GM23338 (cell line): Measurements from ENCODE around the gene RBM33. TPM values are rescaled to one million over a fixed set of nuclear protein-coding genes. Genes with fewer than 3 reads are reported as not detected.

Source experiments
- ATAC-seq: fragments of 200-7000 bp; cut with Tn5 transposase; 3 replicates; pipeline ENCODE4 v1.9.1; 2020
- DNase-seq: peaks from one replicate; pipeline ENCODE4 v3.0.0-alpha.2; 2015; ENCODE audit warnings: low spot score
- H2AFZ ChIP-seq: fragments of 200-600 bp; sonication (generic); 2 replicates; pipeline ENCODE4 v1.8.0; 2016; ENCODE audit warnings: antibody characterized with exemption, mild to moderate bottlenecking, moderate library complexity
- H3F3A ChIP-seq: fragments of 200-600 bp; sonication (generic); replicated peaks from 2 replicates; pipeline ENCODE4 v1.8.0; 2017; ENCODE audit warnings: antibody characterized with exemption, mixed run types, low read depth
- H3K27ac ChIP-seq: fragments of 200-600 bp; sonication (generic); 2 replicates; pipeline ENCODE4 v1.6.1; 2016; ENCODE audit warnings: low read depth
- H3K27me3 ChIP-seq: fragments of 200-600 bp; sonication (generic); 2 replicates; pipeline ENCODE4 v1.8.0; 2016; ENCODE audit warnings: mild to moderate bottlenecking, mixed run types, moderate library complexity; ENCODE audit not compliant: insufficient read depth
- H3K36me3 ChIP-seq: fragments of 200-600 bp; sonication (generic); 2 replicates; pipeline ENCODE4 v1.8.0; 2016; ENCODE audit warnings: mild to moderate bottlenecking; ENCODE audit not compliant: insufficient read depth
- H3K4me1 ChIP-seq: fragments of 200-600 bp; sonication (generic); 2 replicates; pipeline ENCODE4 v1.8.0; 2016; ENCODE audit warnings: mild to moderate bottlenecking, moderate library complexity; ENCODE audit not compliant: insufficient read depth
- H3K4me2 ChIP-seq: fragments of 200-600 bp; sonication (generic); 2 replicates; pipeline ENCODE4 v1.7.1; 2017; ENCODE audit warnings: mixed run types
- H3K4me3 ChIP-seq: fragments of 200-600 bp; sonication (generic); 2 replicates; pipeline ENCODE4 v1.6.1; 2016; ENCODE audit warnings: mixed run types
- H3K79me2 ChIP-seq: fragments of 200-600 bp; sonication (generic); replicated peaks from 2 replicates; pipeline ENCODE4 v1.8.0; 2017; ENCODE audit warnings: mild to moderate bottlenecking; ENCODE audit not compliant: insufficient read depth
- H3K9me2 ChIP-seq: fragments of 200-600 bp; sonication (generic); 2 replicates; pipeline ENCODE4 v1.8.0; 2017; ENCODE audit not compliant: insufficient read depth
- H4K20me1 ChIP-seq: fragments of 200-600 bp; sonication (generic); replicated peaks from 2 replicates; pipeline ENCODE4 v1.8.0; 2017; ENCODE audit warnings: mild to moderate bottlenecking; ENCODE audit not compliant: insufficient read depth
- H3K27ac Mint-ChIP-seq: 2 replicates; pipeline ENCODE4 v1.8.0; 2020; ENCODE audit warnings: inconsistent platforms, mild to moderate bottlenecking, moderate library complexity, mixed read lengths
- H3K27me3 Mint-ChIP-seq: 3 replicates; pipeline ENCODE4 v1.8.0; 2022; ENCODE audit warnings: low read depth, mild to moderate bottlenecking, moderate library complexity, mixed read lengths, inconsistent platforms; ENCODE audit not compliant: insufficient read depth, poor library complexity
- H3K36me3 Mint-ChIP-seq: 3 replicates; pipeline ENCODE4 v1.8.0; 2021; ENCODE audit warnings: low read depth, mild to moderate bottlenecking, inconsistent platforms, moderate library complexity, mixed read lengths
- H3K4me1 Mint-ChIP-seq: 3 replicates; pipeline ENCODE4 v1.8.0; 2020; ENCODE audit warnings: mild to moderate bottlenecking, inconsistent platforms, mixed read lengths
- H3K4me3 Mint-ChIP-seq: 3 replicates; pipeline ENCODE4 v1.8.0; 2021; ENCODE audit warnings: moderate library complexity, mild to moderate bottlenecking, inconsistent platforms, mixed read lengths
- H3K9me3 Mint-ChIP-seq: 3 replicates; pipeline ENCODE4 v1.8.0; 2020; ENCODE audit warnings: moderate library complexity, mild to moderate bottlenecking, inconsistent platforms, mixed read lengths
- CREB1 ChIP-seq: fragments of 250-450 bp; sonication (Bioruptor Pico); IDR thresholded peaks from 2 replicates; pipeline ENCODE4 v1.5.0; 2020; ENCODE audit warnings: low read depth, mild to moderate bottlenecking, moderate library complexity
- CTCF ChIP-seq, 2 experiments: fragments of 200-600 bp in 1 of 2; sonication (generic) in 1 of 2; conservative IDR thresholded peaks; 2 replicates each; pipeline versions ENCODE4 v1.5.1 to v1.6.1; 2016 to 2017; ENCODE audit warnings: antibody characterized with exemption in 2 of 2, low read depth in 2 of 2, mild to moderate bottlenecking in 2 of 2, moderate library complexity in 1 of 2
- ETS1 ChIP-seq: IDR thresholded peaks from 2 replicates; pipeline ENCODE4 v1.6.1; 2016; ENCODE audit warnings: antibody characterized with exemption
- EZH2 ChIP-seq: fragments of 200-600 bp; sonication (generic); IDR thresholded peaks from one replicate; pipeline ENCODE4 v1.8.0; 2017; ENCODE audit warnings: antibody characterized with exemption, mild to moderate bottlenecking, low read depth; ENCODE audit not compliant: unreplicated experiment
- EZH2phosphoT487 ChIP-seq: fragments of 200-600 bp; sonication (generic); IDR thresholded peaks from one replicate; pipeline ENCODE4 v1.8.1; 2018; ENCODE audit warnings: antibody characterized with exemption; ENCODE audit not compliant: unreplicated experiment
- JUNB ChIP-seq: IDR thresholded peaks from one replicate; pipeline ENCODE4 v1.6.1; 2016; ENCODE audit warnings: antibody characterized with exemption; ENCODE audit not compliant: unreplicated experiment
- NANOG ChIP-seq: IDR thresholded peaks from 2 replicates; pipeline ENCODE4 v1.6.1; 2016; ENCODE audit warnings: antibody characterized with exemption, borderline replicate concordance
- POLR2AphosphoS5 ChIP-seq: IDR thresholded peaks from 2 replicates; pipeline ENCODE4 v1.6.1; 2016; ENCODE audit warnings: antibody characterized with exemption, low read depth
- REST ChIP-seq: IDR thresholded peaks from one replicate; pipeline ENCODE4 v1.6.1; 2018; ENCODE audit warnings: antibody characterized with exemption; ENCODE audit not compliant: unreplicated experiment
- STAT1 ChIP-seq: IDR thresholded peaks from one replicate; pipeline ENCODE4 v1.6.1; 2016; ENCODE audit warnings: antibody characterized with exemption; ENCODE audit not compliant: unreplicated experiment
- ZNF114 ChIP-seq: fragments of 250-450 bp; sonication (Bioruptor Pico); IDR thresholded peaks from 2 replicates; pipeline ENCODE4 v1.5.0; 2020; ENCODE audit warnings: mild to moderate bottlenecking, moderate library complexity
- ZNF331 ChIP-seq: fragments of 250-450 bp; sonication (Bioruptor Pico); IDR thresholded peaks from 2 replicates; pipeline ENCODE4 v1.5.0; 2020; ENCODE audit warnings: low read depth, mild to moderate bottlenecking, moderate library complexity
- polyA plus RNA-seq: library from polyadenylated mRNA; unstranded; fragments of >200 nt; fragmentation: Nextera tagmentation; extraction: Ambion mirVana; gene quantifications from 2 replicates; pipeline ENCODE4 v1.2.1, GENCODE V29; 2016
- total RNA-seq: library from RNA; depleted of rRNA; stranded (reverse); fragments of >200 nt; shearing (Covaris generic); gene quantifications from 2 replicates; pipeline ENCODE4 v1.2.3, GENCODE V29; 2014
- TF ChIP-seq, protein P1 (sequence below): fragments of 250-450 bp; sonication (Bioruptor Pico); IDR thresholded peaks from 2 replicates; pipeline ENCODE4 v1.5.0; 2020; ENCODE audit warnings: mild to moderate bottlenecking, moderate library complexity

Gene RBM33
- total and polyA plus RNA-seq, 2 experiments from 2014 or later = 47.7 to 94.7 TPM

DNA sequence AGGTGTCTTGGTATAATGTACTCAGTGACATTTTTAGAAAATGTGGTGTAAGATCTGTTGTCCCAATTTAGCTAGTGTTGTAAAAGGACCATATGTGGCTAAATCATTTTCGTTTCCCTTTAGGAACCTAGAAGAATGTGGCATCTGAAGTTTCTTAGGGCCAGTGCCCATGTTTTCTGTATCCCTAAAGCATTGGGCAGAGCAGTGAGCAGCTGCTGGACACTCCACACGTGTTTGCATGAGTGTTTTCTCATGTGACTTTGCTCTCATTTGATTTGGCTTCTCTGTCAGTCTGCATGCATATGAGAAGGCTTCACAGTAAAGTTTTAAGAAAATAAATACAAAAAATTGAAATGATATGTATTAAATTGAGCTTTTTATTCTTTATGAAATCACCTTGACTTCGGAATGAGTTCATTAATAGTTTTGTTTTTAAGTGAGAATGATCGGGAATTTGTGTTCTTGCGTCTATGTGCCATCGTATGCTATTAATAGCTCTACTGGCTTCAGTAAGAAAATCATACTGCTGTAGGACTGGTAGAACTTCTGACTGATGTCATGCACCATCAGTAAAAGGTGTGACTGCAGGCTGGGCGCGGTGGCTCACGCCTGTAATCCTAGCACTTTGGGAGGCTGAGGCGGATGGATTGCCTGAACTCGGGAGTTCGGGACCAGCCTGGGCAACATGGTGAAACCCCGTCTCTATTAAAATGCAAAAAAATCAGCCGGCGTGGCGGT lies 61.3 kb downstream of the RBM33 start:
- TF ChIP-seq CTCF (conservative IDR thresholded peaks at IDR 0.05; ENCODE audit: low read depth in 2 of 2) (no peak), CREB1 (CRISPR knock-in tag) (no peak), EZH2 (no peak), POLR2AphosphoS5 (no peak), NANOG (no peak), ETS1 (no peak), ZNF331 (CRISPR knock-in tag) (no peak), JUNB (no peak), REST (no peak), ZNF114 (CRISPR knock-in tag) (no peak), EZH2phosphoT487 (no peak), STAT1 (no peak)
- TF ChIP-seq, protein P1, sequence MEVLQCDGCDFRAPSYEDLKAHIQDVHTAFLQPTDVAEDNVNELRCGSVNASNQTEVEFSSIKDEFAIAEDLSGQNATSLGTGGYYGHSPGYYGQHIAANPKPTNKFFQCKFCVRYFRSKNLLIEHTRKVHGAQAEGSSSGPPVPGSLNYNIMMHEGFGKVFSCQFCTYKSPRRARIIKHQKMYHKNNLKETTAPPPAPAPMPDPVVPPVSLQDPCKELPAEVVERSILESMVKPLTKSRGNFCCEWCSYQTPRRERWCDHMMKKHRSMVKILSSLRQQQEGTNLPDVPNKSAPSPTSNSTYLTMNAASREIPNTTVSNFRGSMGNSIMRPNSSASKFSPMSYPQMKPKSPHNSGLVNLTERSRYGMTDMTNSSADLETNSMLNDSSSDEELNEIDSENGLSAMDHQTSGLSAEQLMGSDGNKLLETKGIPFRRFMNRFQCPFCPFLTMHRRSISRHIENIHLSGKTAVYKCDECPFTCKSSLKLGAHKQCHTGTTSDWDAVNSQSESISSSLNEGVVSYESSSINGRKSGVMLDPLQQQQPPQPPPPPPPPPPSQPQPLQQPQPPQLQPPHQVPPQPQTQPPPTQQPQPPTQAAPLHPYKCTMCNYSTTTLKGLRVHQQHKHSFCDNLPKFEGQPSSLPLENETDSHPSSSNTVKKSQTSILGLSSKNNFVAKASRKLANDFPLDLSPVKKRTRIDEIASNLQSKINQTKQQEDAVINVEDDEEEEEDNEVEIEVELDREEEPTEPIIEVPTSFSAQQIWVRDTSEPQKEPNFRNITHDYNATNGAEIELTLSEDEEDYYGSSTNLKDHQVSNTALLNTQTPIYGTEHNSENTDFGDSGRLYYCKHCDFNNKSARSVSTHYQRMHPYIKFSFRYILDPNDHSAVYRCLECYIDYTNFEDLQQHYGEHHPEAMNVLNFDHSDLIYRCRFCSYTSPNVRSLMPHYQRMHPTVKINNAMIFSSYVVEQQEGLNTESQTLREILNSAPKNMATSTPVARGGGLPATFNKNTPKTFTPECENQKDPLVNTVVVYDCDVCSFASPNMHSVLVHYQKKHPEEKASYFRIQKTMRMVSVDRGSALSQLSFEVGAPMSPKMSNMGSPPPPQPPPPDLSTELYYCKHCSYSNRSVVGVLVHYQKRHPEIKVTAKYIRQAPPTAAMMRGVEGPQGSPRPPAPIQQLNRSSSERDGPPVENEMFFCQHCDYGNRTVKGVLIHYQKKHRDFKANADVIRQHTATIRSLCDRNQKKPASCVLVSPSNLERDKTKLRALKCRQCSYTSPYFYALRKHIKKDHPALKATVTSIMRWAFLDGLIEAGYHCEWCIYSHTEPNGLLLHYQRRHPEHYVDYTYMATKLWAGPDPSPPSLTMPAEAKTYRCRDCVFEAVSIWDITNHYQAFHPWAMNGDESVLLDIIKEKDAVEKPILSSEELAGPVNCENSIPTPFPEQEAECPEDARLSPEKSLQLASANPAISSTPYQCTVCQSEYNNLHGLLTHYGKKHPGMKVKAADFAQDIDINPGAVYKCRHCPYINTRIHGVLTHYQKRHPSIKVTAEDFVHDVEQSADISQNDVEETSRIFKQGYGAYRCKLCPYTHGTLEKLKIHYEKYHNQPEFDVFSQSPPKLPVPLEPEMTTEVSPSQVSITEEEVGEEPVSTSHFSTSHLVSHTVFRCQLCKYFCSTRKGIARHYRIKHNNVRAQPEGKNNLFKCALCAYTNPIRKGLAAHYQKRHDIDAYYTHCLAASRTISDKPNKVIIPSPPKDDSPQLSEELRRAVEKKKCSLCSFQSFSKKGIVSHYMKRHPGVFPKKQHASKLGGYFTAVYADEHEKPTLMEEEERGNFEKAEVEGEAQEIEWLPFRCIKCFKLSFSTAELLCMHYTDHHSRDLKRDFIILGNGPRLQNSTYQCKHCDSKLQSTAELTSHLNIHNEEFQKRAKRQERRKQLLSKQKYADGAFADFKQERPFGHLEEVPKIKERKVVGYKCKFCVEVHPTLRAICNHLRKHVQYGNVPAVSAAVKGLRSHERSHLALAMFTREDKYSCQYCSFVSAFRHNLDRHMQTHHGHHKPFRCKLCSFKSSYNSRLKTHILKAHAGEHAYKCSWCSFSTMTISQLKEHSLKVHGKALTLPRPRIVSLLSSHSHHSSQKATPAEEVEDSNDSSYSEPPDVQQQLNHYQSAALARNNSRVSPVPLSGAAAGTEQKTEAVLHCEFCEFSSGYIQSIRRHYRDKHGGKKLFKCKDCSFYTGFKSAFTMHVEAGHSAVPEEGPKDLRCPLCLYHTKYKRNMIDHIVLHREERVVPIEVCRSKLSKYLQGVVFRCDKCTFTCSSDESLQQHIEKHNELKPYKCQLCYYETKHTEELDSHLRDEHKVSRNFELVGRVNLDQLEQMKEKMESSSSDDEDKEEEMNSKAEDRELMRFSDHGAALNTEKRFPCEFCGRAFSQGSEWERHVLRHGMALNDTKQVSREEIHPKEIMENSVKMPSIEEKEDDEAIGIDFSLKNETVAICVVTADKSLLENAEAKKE = no peak
- DNase-seq (no peak), ATAC-seq (no peak)
- H3F3A ChIP-seq = no peaks in the 10 kb centered on the region
- no peak overlapping the region for H3K27ac Mint-ChIP-seq
- H3K4me2 ChIP-seq = no peak overlapping the region
- H3K36me3 Mint-ChIP-seq = peaks cover 39% of the 10 kb centered on the region
- H3K4me3 ChIP-seq = no peak overlapping the region
- no peaks in the 10 kb centered on the region for H3K9me3 Mint-ChIP-seq
- peaks cover 4% of the 10 kb centered on the region; the same call in 1 of the 2 replicates for H3K4me1 ChIP-seq
- peaks cover 14% of the 10 kb centered on the region for H4K20me1 ChIP-seq
- no peaks in the 10 kb centered on the region for H3K9me2 ChIP-seq
- H3K27me3 ChIP-seq = no peaks in the 10 kb centered on the region
- H3K79me2 ChIP-seq = peaks cover 49% of the 10 kb centered on the region
- H3K36me3 ChIP-seq = peaks cover 33% of the 10 kb centered on the region
- no peak overlapping the region for H3K4me3 Mint-ChIP-seq
- peaks cover 6% of the 10 kb centered on the region for H3K27me3 Mint-ChIP-seq
- H2AFZ ChIP-seq = no peak overlapping the region
- H3K4me1 Mint-ChIP-seq = no peaks in the 10 kb centered on the region
- no peak overlapping the region for H3K27ac ChIP-seq
